ENCODE measurements around the gene TM2D1. TPM values are rescaled to one million over a fixed set of nuclear protein-coding genes. Genes with fewer than 3 reads are reported as not detected.

The TM2D1 gene
- total and polyA plus RNA-seq, 9 donors = 34.6 to 68.0 (median 48.4) TPM

- Histone ChIP-seq H3K9me3 (no peaks in the 10 kb centered on the region), H3K27ac (no peak overlapping the region), H3K27me3 (no peaks in the 10 kb centered on the region), H3K4me3 (no peak overlapping the region), H3K36me3 (no peaks in the 10 kb centered on the region), H3K4me1 (ENCODE audit: insufficient read depth) (no peaks in the 10 kb centered on the region)
- DNase-seq = no peak
- intact Hi-C loops (cut with DNase I) = no loop called here
- WGBS, 3 donors = 90 to 97% (median 92%) methylated on average over 2 of the region's 2 CpGs
- TF ChIP-seq CTCF (IDR thresholded peaks at IDR 0.05) (no peak), POLR2A (IDR thresholded peaks at IDR 0.05) (no peak), EP300 (IDR thresholded peaks at IDR 0.05) (no peak)
Observed at GRCh38 chr1:61670445-61670844, 54.5 kb downstream of the TM2D1 start.

GRCh38 chr1:61670016-61670415 is 54.9 kb downstream of the TM2D1 start:
- no peaks in the 10 kb centered on the region for H3K36me3 ChIP-seq
- no peak for DNase-seq
- no peak overlapping the region for H3K4me3 ChIP-seq
- H3K4me1 ChIP-seq (ENCODE audit: insufficient read depth) = no peaks in the 10 kb centered on the region
- TF ChIP-seq CTCF (IDR thresholded peaks at IDR 0.05) = no peak
- no peak for TF ChIP-seq POLR2A (IDR thresholded peaks at IDR 0.05)
- TF ChIP-seq EP300 (IDR thresholded peaks at IDR 0.05) = no peak
- intact Hi-C loops (cut with DNase I) = no loop called here
- WGBS, 3 donors = 88 to 91% (median 89%) methylated on average over 4 of the region's 4 CpGs
- no peak overlapping the region for H3K27ac ChIP-seq
- H3K27me3 ChIP-seq = no peaks in the 10 kb centered on the region
- H3K9me3 ChIP-seq = no peaks in the 10 kb centered on the region

- no peak overlapping the region for H3K27ac ChIP-seq
- no peak for DNase-seq
- WGBS, 3 donors = 64 to 74% (median 69%) methylated on average over 2 of the region's 2 CpGs
- no peaks in the 10 kb centered on the region for H3K9me3 ChIP-seq
- no peaks in the 10 kb centered on the region for H3K4me1 ChIP-seq (ENCODE audit: insufficient read depth)
- H3K4me3 ChIP-seq = no peak overlapping the region
- no peak for TF ChIP-seq POLR2A (IDR thresholded peaks at IDR 0.05)
- no peak for TF ChIP-seq EP300 (IDR thresholded peaks at IDR 0.05)
- TF ChIP-seq CTCF (IDR thresholded peaks at IDR 0.05) = no peak
- H3K36me3 ChIP-seq = no peaks in the 10 kb centered on the region
- no peaks in the 10 kb centered on the region for H3K27me3 ChIP-seq
- intact Hi-C loops (cut with DNase I) = no loop called here
Observed at GRCh38 chr1:61659061-61659460, 65.9 kb downstream of the TM2D1 start.

GRCh38 chr1:61655453-61655852 is 69.5 kb downstream of the TM2D1 start:
- Histone ChIP-seq H3K4me3 (no peak overlapping the region), H3K27ac (no peak overlapping the region), H3K36me3 (no peaks in the 10 kb centered on the region), H3K4me1 (ENCODE audit: insufficient read depth) (no peaks in the 10 kb centered on the region), H3K9me3 (no peaks in the 10 kb centered on the region), H3K27me3 (no peaks in the 10 kb centered on the region)
- intact Hi-C loops (cut with DNase I) = no loop called here
- TF ChIP-seq POLR2A (IDR thresholded peaks at IDR 0.05) = no peak
- TF ChIP-seq EP300 (IDR thresholded peaks at IDR 0.05) = no peak
- no peak for TF ChIP-seq CTCF (IDR thresholded peaks at IDR 0.05)
- DNase-seq = no peak
- WGBS, 3 donors = 90 to 96% (median 93%) methylated on average over 3 of the region's 3 CpGs

- H3K36me3 ChIP-seq = no peaks in the 10 kb centered on the region
- H3K9me3 ChIP-seq = no peaks in the 10 kb centered on the region
- no peak overlapping the region for H3K27ac ChIP-seq
- TF ChIP-seq CTCF (IDR thresholded peaks at IDR 0.05) (no peak), POLR2A (IDR thresholded peaks at IDR 0.05) (no peak), EP300 (IDR thresholded peaks at IDR 0.05) (no peak)
- no peaks in the 10 kb centered on the region for H3K27me3 ChIP-seq
- H3K4me3 ChIP-seq = no peak overlapping the region
- DNase-seq = no peak
- WGBS, 3 donors = 94 to 95% (median 94%) methylated on average over 29 to 30 of the region's 30 CpGs
- intact Hi-C loops (cut with DNase I) = no loop called here
- H3K4me1 ChIP-seq (ENCODE audit: insufficient read depth) = no peaks in the 10 kb centered on the region
Observed at GRCh38 chr1:61654067-61654466, 70.9 kb downstream of the TM2D1 start.

All from ovary (tissue), 9 donors.